ENCODE data around the gene FANCM. TPM values are rescaled to one million over a fixed set of nuclear protein-coding genes. Genes with fewer than 3 reads are reported as not detected.

FANCM gene
- polyA plus RNA-seq, 1 donor (not counting 4 experiments of a cell fraction or from before 2014, with no cell fraction given), result 6.0 TPM

DNA sequence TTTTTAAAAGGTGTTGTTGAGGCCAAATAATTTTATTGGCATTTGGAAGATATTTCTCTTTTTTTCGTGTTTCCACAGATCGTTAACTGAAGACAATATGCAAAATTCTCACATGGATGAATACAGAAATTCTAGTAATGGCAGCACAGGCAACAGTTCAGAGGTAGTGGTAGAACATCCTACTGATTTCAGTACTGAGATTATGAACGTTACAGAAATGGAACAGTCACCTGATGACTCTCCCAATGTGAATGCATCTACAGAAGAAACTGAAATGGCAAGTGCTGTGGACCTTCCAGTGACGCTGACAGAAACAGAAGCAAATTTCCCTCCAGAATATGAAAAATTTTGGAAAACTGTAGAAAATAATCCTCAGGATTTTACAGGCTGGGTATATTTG lies 40.6 kb upstream of the FANCM start:
- no peak for FAIRE-seq
- no peak overlapping the region for H3K9ac ChIP-seq (ENCODE audit: control insufficient read depth, extremely low read depth, insufficient read depth, low read length)
- dilution Hi-C loops (cut with MboI; ENCODE audit: extremely low pct_ligation_motif_present, low sequenced_read_pairs), result no loop called here
- no peaks in the 10 kb centered on the region for H3K9me3 ChIP-seq (ENCODE audit: control insufficient read depth, low read depth, low read length)
- H3K4me2 ChIP-seq (ENCODE audit: control insufficient read depth, extremely low read depth, insufficient read depth, low read depth, low read length), result no peak overlapping the region
- H3K4me1 ChIP-seq (ENCODE audit: control insufficient read depth, extremely low read depth, insufficient read depth, low read length), result peaks cover 20% of the 10 kb centered on the region
- H3K27ac ChIP-seq (ENCODE audit: control insufficient read depth, insufficient read depth, low read length), result no peak overlapping the region
- TF ChIP-seq, protein P1, sequence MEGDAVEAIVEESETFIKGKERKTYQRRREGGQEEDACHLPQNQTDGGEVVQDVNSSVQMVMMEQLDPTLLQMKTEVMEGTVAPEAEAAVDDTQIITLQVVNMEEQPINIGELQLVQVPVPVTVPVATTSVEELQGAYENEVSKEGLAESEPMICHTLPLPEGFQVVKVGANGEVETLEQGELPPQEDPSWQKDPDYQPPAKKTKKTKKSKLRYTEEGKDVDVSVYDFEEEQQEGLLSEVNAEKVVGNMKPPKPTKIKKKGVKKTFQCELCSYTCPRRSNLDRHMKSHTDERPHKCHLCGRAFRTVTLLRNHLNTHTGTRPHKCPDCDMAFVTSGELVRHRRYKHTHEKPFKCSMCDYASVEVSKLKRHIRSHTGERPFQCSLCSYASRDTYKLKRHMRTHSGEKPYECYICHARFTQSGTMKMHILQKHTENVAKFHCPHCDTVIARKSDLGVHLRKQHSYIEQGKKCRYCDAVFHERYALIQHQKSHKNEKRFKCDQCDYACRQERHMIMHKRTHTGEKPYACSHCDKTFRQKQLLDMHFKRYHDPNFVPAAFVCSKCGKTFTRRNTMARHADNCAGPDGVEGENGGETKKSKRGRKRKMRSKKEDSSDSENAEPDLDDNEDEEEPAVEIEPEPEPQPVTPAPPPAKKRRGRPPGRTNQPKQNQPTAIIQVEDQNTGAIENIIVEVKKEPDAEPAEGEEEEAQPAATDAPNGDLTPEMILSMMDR (optimal IDR thresholded peaks at IDR 0.05 in 1 of 3, IDR thresholded peaks at IDR 0.05 in 1 of 3, conservative IDR thresholded peaks at IDR 0.05 in 1 of 3; ENCODE audit: extremely low read depth in 1 of 3, insufficient read depth in 2 of 3, low read length in 3 of 3), result no peak
- TF ChIP-seq EZH2 (IDR thresholded peaks at IDR 0.05; ENCODE audit: low read length), result no peak
- H2AFZ ChIP-seq (ENCODE audit: control insufficient read depth, low read length), result no peak overlapping the region
- peaks cover 1% of the 10 kb centered on the region for H3K9me1 ChIP-seq (ENCODE audit: control insufficient read depth, extremely low read depth, insufficient read depth, low read length)
- H4K20me1 ChIP-seq (ENCODE audit: control insufficient read depth, extremely low read depth, insufficient read depth, low read length), result peaks cover 8% of the 10 kb centered on the region
- H3K4me3 ChIP-seq (ENCODE audit: control insufficient read depth in 2 of 3, extremely low read depth in 1 of 3, insufficient read depth in 2 of 3, low read depth in 1 of 3, low read length in 3 of 3), result no peak overlapping the region
- peaks cover 9 to 10% of the 10 kb centered on the region in 2 experiments for H3K36me3 ChIP-seq (ENCODE audit: control insufficient read depth in 2 of 2, extremely low read depth in 1 of 2, insufficient read depth in 2 of 2, low read length in 2 of 2)
- DNase-seq (ENCODE audit: low read depth, low spot score), result no peak
- no peaks in the 10 kb centered on the region for H3K27me3 ChIP-seq (ENCODE audit: control insufficient read depth, extremely low read depth, insufficient read depth, low read length)
- peaks cover 59% of the 10 kb centered on the region for H3K79me2 ChIP-seq (ENCODE audit: control insufficient read depth, insufficient read depth, low read length)

DNA sequence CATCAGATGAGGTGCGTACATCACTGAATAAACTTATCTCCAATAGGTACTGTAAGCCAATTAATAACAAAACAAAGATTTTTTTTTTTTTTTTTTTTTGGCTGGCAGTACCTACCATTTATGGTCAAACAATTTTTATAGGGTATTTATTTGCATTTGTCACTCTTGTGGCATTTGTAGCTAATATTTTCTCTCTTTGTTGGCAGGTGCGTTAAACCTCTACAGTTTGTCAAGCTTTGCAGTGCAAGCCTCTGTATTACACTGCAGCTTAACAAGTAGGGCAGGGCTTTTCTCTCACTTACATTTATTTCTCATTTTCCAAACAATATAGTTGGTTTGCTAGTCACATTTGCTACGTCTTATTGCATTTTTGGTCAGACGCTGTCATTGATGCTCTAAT lies 39.5 kb upstream of the FANCM start:
- H3K79me2 ChIP-seq (ENCODE audit: control insufficient read depth, insufficient read depth, low read length), result peaks cover 51% of the 10 kb centered on the region
- H3K4me3 ChIP-seq (ENCODE audit: control insufficient read depth in 2 of 3, extremely low read depth in 1 of 3, insufficient read depth in 2 of 3, low read depth in 1 of 3, low read length in 3 of 3), result no peak overlapping the region
- H3K9ac ChIP-seq (ENCODE audit: control insufficient read depth, extremely low read depth, insufficient read depth, low read length), result no peak overlapping the region
- TF ChIP-seq, protein P1 (optimal IDR thresholded peaks at IDR 0.05 in 1 of 3, IDR thresholded peaks at IDR 0.05 in 1 of 3, conservative IDR thresholded peaks at IDR 0.05 in 1 of 3; ENCODE audit: extremely low read depth in 1 of 3, insufficient read depth in 2 of 3, low read length in 3 of 3), result no peak
- FAIRE-seq, result no peak
- peaks cover 10 to 11% of the 10 kb centered on the region in 2 experiments for H3K36me3 ChIP-seq (ENCODE audit: control insufficient read depth in 2 of 2, extremely low read depth in 1 of 2, insufficient read depth in 2 of 2, low read length in 2 of 2)
- H3K9me3 ChIP-seq (ENCODE audit: control insufficient read depth, low read depth, low read length), result no peaks in the 10 kb centered on the region
- H3K27me3 ChIP-seq (ENCODE audit: control insufficient read depth, extremely low read depth, insufficient read depth, low read length), result no peaks in the 10 kb centered on the region
- no peak overlapping the region for H3K27ac ChIP-seq (ENCODE audit: control insufficient read depth, insufficient read depth, low read length)
- H4K20me1 ChIP-seq (ENCODE audit: control insufficient read depth, extremely low read depth, insufficient read depth, low read length), result peaks cover 3% of the 10 kb centered on the region
- peaks cover 9% of the 10 kb centered on the region for H3K4me1 ChIP-seq (ENCODE audit: control insufficient read depth, extremely low read depth, insufficient read depth, low read length)
- DNase-seq (ENCODE audit: low read depth, low spot score), result no peak
- dilution Hi-C loops (cut with MboI; ENCODE audit: extremely low pct_ligation_motif_present, low sequenced_read_pairs), result no loop called here
- H3K4me2 ChIP-seq (ENCODE audit: control insufficient read depth, extremely low read depth, insufficient read depth, low read depth, low read length), result no peak overlapping the region
- no peak overlapping the region for H2AFZ ChIP-seq (ENCODE audit: control insufficient read depth, low read length)
- H3K9me1 ChIP-seq (ENCODE audit: control insufficient read depth, extremely low read depth, insufficient read depth, low read length), result no peaks in the 10 kb centered on the region

Data from keratinocyte (primary cell).